Measurements from ENCODE around the gene EDAR.

EDAR gene

DNA sequence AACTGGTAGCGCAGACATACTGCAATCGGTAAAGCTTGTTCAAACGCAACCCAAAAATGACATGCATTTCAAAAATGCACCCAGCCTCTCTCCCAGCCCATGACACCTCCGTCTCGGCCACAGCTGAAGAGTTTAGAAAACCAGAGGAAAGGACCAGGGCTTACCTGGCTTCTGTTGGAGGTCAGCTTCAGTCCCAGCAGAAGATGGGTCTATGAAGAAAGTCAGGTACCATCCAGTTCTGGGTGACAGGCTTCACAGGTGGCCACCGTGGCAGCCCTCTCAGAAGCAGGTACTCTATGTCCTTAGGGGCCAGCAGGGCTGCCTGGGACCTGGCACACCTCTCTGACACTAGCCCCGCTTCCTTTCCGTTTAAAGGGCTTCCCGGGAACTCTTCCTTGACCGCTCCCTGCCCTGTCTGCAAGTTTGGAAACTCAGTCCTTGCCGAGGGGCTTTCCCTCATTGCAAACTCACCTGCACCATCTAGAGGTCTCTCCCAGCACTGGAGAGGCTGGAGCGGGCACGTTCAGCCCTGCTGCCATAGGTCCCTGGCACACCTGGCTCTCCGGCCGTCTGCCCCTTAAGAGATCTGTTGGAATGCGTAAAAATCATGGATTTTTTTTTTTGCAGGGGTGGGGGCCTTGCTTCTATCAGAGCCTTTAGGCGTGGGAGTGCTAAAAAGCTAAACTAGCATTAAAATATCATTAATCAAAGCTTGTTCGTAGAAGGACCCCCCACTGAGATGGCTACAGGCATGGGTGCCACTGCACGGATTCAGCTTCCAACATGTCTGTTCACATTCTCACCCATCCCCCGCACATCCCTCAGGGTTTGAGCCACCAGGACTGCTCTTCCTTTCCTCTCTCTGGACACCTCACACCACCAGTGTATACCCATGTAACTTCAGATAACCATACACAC is at the start of gene EDAR:
Gene EDAR, minus strand, starts transcription at position 425 of the 918 bp plus-strand sequence. CDS start 58,206 bp downstream, outside the sequence.
- no peak within 1 kb of the TSS for H2AFZ ChIP-seq (ENCODE audit: low read length, unreplicated experiment)
- no peak within 1 kb of the TSS for H3K27ac ChIP-seq (ENCODE audit: low read depth, low read length)
- no peaks in the 10 kb centered on the region for H3K36me3 ChIP-seq (ENCODE audit: insufficient read depth, low read length)
- no peaks in the 10 kb centered on the region for H3K4me1 ChIP-seq (ENCODE audit: control insufficient read depth, insufficient read depth, low read length, unreplicated experiment)
- H3K4me3 ChIP-seq (ENCODE audit: low read depth, low read length): no peak within 1 kb of the TSS
- H3K79me2 ChIP-seq (ENCODE audit: control insufficient read depth, insufficient read depth, low read length, unreplicated experiment): no peaks in the 10 kb centered on the region
- peaks cover 86% of the 10 kb centered on the region for H3K27me3 ChIP-seq (ENCODE audit: insufficient read depth, low read length)

DNA sequence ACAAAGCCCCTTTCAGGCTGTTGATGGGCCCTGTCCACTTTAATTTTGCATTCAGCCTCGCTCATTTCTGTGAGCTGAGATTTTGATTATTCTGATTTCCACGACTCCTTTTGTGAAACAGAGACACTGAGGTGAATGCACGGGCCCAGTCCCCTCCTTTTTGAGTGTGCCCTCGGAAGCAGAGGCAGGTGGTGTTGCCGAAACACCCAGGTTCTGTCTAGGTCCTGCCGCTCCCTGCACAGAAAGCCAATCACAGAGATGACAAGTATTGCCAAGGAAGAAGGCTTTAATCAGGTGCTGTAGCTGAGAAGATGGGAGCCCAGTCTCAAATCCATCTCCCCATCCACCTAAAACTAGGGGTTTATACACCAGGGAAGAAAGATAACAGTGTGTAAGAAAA is 44.2 kb upstream of the EDAR start:
- H3K4me3 ChIP-seq (ENCODE audit: low read depth, low read length): no peak overlapping the region
- no peaks in the 10 kb centered on the region for H3K36me3 ChIP-seq (ENCODE audit: insufficient read depth, low read length)

DNA sequence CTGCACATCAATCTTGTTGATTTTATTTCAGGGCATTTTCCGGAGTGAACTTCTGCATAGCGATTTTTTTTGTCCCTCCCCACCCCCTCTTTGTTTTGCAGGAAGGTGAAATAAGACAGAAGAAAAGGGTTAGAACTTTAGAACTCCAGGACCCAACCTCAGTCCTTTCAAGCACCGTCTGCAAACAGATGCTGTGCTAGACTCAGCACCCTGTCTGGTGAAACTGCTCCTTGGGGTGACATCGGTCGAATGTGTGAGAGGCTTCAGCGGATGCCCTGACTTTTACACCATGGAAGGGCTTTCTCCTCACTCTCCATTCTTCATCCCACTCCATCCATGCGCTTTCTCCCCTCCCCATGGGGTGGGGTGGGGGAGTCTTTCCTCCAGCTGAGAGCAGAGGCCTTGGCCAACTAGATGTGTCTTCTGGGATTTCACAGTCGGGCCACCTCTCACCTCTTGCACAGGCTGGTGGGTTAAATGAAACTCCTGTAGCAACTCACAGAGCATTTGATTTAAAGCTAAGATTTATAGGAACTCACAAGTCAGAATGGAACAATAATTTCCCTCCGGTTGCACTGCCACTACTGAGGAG is 43.3 kb upstream of the EDAR start:
- H3K4me3 ChIP-seq (ENCODE audit: low read depth, low read length): peak overlapping the region; percentile 72
- peaks cover 15% of the 10 kb centered on the region; the same call in 1 of the 2 replicates for H3K27me3 ChIP-seq (ENCODE audit: insufficient read depth, low read length)
- H3K36me3 ChIP-seq (ENCODE audit: insufficient read depth, low read length): no peaks in the 10 kb centered on the region
- no peak overlapping the region for H3K27ac ChIP-seq (ENCODE audit: low read depth, low read length)
- no peak overlapping the region for H2AFZ ChIP-seq (ENCODE audit: low read length, unreplicated experiment)
- H3K4me1 ChIP-seq (ENCODE audit: control insufficient read depth, insufficient read depth, low read length, unreplicated experiment): peaks cover 3% of the 10 kb centered on the region
- no peaks in the 10 kb centered on the region for H3K79me2 ChIP-seq (ENCODE audit: control insufficient read depth, insufficient read depth, low read length, unreplicated experiment)

More for the DNA sequence above, 44.2 kb upstream of the EDAR start:
- no peak overlapping the region for H2AFZ ChIP-seq (ENCODE audit: low read length, unreplicated experiment)
- no peaks in the 10 kb centered on the region for H3K79me2 ChIP-seq (ENCODE audit: control insufficient read depth, insufficient read depth, low read length, unreplicated experiment)
- H3K4me1 ChIP-seq (ENCODE audit: control insufficient read depth, insufficient read depth, low read length, unreplicated experiment): peaks cover 3% of the 10 kb centered on the region
- peaks cover 22% of the 10 kb centered on the region for H3K27me3 ChIP-seq (ENCODE audit: insufficient read depth, low read length)
- no peak overlapping the region for H3K27ac ChIP-seq (ENCODE audit: low read depth, low read length)

DNA sequence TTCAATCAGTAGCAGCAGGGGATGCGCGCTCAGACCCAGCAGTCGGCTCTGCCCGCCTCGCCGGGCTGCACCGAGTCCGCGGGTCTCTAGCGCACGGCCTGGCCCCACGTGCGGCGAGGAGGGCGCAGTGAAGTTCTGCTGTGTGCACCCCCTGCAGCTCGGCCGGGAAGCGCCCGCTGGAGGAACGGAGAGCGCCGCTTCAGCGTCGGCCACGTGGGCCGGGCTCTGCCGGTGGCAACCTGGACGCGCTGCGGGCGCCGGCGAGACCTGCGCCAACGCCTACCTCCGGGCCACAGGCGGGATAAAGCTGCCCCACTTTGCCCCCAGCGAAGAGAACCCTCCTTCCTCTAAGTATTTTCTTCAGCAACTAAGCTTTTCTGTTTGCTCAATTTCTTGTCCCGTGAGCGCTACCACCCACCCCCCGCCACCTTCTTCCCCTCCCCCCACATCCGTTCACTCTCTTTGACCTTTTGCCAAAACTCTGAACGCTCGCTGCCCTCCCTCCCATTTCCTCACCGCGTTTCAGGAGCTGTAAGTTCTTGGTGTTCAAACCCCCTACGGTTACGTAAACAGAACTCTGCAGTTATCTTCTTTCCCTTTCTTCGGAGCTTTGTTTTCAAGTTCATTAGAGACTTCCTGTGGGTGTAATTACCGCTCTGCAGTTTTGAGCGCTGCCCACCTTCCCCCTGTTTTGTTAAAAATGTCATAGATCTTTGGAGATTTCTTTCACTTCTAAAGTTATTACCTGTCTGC is 42.6 kb upstream of the EDAR start:
- Histone ChIP-seq H3K27ac (ENCODE audit: low read depth, low read length) (no peak overlapping the region), H3K79me2 (ENCODE audit: control insufficient read depth, insufficient read depth, low read length, unreplicated experiment) (no peaks in the 10 kb centered on the region), H3K36me3 (ENCODE audit: insufficient read depth, low read length) (no peaks in the 10 kb centered on the region), H3K27me3 (ENCODE audit: insufficient read depth, low read length) (peaks cover 13% of the 10 kb centered on the region; the same call in 1 of the 2 replicates), H2AFZ (ENCODE audit: low read length, unreplicated experiment) (peak overlapping the region; percentile 70), H3K4me3 (ENCODE audit: low read depth, low read length) (peak overlapping the region; percentile 72), H3K4me1 (ENCODE audit: control insufficient read depth, insufficient read depth, low read length, unreplicated experiment) (peaks cover 3% of the 10 kb centered on the region)

DNA sequence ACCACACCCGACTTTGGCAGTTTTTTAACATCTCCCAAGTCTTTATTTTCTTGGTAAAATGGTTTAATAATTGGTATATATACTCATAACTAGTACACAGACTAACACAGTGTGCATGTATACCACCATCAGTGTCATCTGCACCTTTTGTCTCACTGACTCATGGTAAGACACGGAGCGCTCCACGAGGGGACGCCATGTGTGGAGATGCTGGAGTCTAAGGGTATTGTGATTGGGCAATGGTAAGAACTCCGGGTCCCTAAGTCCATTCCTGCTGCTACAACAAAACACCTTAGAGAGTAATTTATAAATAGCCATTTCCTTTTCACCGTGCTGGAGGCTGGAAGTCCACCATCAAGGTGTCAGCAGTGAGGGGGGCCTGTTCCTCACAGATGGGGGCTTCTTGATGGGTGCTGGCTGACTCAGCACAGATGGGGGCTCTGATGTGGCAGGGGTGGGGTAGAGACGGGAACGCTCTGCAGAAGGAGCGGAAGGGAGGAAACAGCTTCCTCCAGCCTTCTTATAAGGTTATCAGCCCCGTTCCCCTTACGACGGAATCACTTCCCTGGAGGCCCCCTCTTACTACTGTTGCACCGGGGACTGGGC is 42.0 kb upstream of the EDAR start:
- Histone ChIP-seq H3K27me3 (ENCODE audit: insufficient read depth, low read length) (peaks cover 6% of the 10 kb centered on the region; the same call in 1 of the 2 replicates), H3K36me3 (ENCODE audit: insufficient read depth, low read length) (no peaks in the 10 kb centered on the region), H3K4me1 (ENCODE audit: control insufficient read depth, insufficient read depth, low read length, unreplicated experiment) (peaks cover 3% of the 10 kb centered on the region), H3K79me2 (ENCODE audit: control insufficient read depth, insufficient read depth, low read length, unreplicated experiment) (no peaks in the 10 kb centered on the region), H2AFZ (ENCODE audit: low read length, unreplicated experiment) (no peak overlapping the region), H3K27ac (ENCODE audit: low read depth, low read length) (no peak overlapping the region), H3K4me3 (ENCODE audit: low read depth, low read length) (peak overlapping the region; percentile 72)

DNA sequence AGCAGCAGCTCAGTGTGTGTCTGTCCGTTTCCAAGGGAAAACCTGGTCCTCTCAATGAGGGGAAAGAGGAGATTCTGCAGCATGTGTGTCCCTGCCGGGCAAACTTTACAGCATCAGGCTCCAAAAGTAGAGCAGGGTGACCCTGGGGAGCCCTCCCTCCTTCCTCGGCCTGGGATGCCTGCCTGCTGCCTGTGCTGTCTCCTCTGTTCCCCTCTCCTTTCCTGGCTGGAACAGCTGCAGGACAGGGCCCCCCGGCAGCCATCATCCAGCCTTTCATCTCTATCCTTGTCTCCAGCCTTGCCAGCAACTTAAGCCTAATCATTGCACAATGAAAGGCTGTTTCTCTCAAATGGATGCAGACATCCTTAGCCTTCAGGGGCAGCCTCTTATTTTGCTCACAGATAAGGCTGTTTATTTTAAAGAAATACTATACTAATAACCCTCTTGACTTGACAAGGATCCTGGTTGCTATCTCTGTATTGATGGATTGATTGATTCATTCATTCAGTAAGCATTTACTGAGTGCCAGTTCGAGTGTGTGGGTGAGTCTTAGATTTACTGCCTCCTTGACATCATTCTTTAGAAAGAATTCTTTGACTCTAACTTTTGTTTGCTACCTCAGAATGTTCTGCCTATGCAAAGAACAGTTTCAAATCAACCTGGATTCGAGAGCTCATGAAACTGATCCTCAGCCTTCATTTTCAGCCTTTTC is 40.6 kb upstream of the EDAR start:
- no peak overlapping the region for H3K27ac ChIP-seq (ENCODE audit: low read depth, low read length)
- H2AFZ ChIP-seq (ENCODE audit: low read length, unreplicated experiment): no peak overlapping the region
- H3K4me3 ChIP-seq (ENCODE audit: low read depth, low read length): no peak overlapping the region
- peaks cover 3% of the 10 kb centered on the region for H3K4me1 ChIP-seq (ENCODE audit: control insufficient read depth, insufficient read depth, low read length, unreplicated experiment)
- peaks cover 10% of the 10 kb centered on the region for H3K27me3 ChIP-seq (ENCODE audit: insufficient read depth, low read length)
- H3K36me3 ChIP-seq (ENCODE audit: insufficient read depth, low read length): no peaks in the 10 kb centered on the region
- no peaks in the 10 kb centered on the region for H3K79me2 ChIP-seq (ENCODE audit: control insufficient read depth, insufficient read depth, low read length, unreplicated experiment)

DNA sequence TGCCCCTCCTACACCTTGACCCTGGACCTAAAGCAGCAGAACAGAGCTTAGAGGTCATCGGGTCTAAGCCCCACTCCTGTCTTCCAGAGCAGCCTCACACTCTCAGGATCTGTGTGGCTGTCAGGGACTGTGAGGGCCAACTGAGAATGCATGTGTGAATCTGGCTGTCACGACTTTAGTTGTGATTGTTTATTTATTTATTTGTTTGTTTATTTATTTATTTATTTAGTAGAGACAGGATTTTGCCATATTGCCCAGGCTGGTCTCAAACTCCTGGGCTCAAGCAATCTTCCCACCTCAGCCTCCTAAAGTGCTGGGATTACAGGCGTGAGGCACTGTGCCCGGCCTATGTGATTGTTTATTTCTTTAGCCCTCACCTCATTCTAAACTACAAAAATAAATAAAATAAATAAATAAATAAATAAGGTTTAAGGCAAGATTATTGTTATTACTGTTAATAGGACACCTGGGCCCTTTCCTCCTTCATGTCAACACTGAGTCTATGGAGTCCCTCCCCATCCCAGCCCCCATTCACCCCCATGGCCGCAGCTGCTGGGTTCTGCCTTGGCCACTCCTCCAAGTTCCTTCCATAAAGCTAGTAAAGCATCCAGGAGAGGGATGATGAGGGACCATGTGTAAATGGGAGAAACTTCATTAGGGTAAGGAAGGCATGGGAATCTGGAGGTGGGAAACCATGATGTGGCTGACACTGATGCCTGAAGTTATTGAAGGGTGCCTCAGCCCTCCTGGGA is 39.9 kb upstream of the EDAR start:
- no peaks in the 10 kb centered on the region for H3K36me3 ChIP-seq (ENCODE audit: insufficient read depth, low read length)
- H3K4me3 ChIP-seq (ENCODE audit: low read depth, low read length): no peak overlapping the region
- peaks cover 15% of the 10 kb centered on the region for H3K27me3 ChIP-seq (ENCODE audit: insufficient read depth, low read length)
- H3K4me1 ChIP-seq (ENCODE audit: control insufficient read depth, insufficient read depth, low read length, unreplicated experiment): peaks cover 3% of the 10 kb centered on the region
- no peak overlapping the region for H2AFZ ChIP-seq (ENCODE audit: low read length, unreplicated experiment)
- no peak overlapping the region for H3K27ac ChIP-seq (ENCODE audit: low read depth, low read length)
- H3K79me2 ChIP-seq (ENCODE audit: control insufficient read depth, insufficient read depth, low read length, unreplicated experiment): no peaks in the 10 kb centered on the region

DNA sequence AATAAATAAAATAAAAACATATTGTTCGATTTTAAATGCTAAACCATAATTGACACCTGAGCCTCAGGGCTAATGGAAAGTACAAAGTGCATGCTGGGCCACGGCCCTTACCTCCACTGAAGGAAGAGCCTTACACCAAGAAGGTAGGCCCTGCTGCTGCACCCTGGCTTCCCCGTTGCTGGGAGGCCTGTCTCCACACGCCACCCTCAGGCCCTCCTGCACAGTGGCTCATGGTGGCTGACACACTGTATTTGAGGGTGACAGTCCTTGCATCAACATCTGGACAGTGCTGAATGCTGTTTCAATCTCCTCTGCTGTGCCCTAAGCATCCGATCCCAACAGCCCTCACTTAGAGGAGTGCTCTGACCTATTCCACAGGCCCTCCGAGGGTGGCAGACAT is 39.3 kb upstream of the EDAR start:
- H3K36me3 ChIP-seq (ENCODE audit: insufficient read depth, low read length): no peaks in the 10 kb centered on the region
- peaks cover 15% of the 10 kb centered on the region for H3K27me3 ChIP-seq (ENCODE audit: insufficient read depth, low read length)
- no peak overlapping the region for H3K27ac ChIP-seq (ENCODE audit: low read depth, low read length)
- peaks cover 3% of the 10 kb centered on the region for H3K4me1 ChIP-seq (ENCODE audit: control insufficient read depth, insufficient read depth, low read length, unreplicated experiment)
- no peak overlapping the region for H2AFZ ChIP-seq (ENCODE audit: low read length, unreplicated experiment)
- H3K79me2 ChIP-seq (ENCODE audit: control insufficient read depth, insufficient read depth, low read length, unreplicated experiment): no peaks in the 10 kb centered on the region
- H3K4me3 ChIP-seq (ENCODE audit: low read depth, low read length): no peak overlapping the region

DNA sequence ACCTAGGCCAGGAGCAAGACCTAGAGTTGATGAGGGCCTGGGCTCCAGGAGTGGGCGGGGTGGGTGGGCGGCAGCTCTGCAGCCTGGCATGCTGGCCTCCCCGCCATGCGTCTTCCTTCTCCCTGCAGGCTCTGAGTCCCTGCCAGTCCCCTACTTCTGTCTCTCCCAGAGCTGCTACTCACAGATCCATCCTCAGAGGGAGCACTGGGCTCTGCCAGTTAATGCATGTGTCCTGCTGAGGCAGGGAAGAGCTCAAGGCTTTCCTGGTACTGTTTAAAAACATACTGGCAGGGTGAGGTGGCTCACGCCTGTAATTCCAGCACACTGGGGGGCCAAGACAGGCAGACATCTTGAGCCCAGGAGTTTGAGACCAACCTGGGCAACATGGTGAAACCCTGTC is 38.7 kb upstream of the EDAR start:
- Histone ChIP-seq H2AFZ (ENCODE audit: low read length, unreplicated experiment) (no peak overlapping the region), H3K36me3 (ENCODE audit: insufficient read depth, low read length) (no peaks in the 10 kb centered on the region), H3K4me1 (ENCODE audit: control insufficient read depth, insufficient read depth, low read length, unreplicated experiment) (peaks cover 3% of the 10 kb centered on the region), H3K79me2 (ENCODE audit: control insufficient read depth, insufficient read depth, low read length, unreplicated experiment) (no peaks in the 10 kb centered on the region), H3K27ac (ENCODE audit: low read depth, low read length) (no peak overlapping the region), H3K4me3 (ENCODE audit: low read depth, low read length) (no peak overlapping the region), H3K27me3 (ENCODE audit: insufficient read depth, low read length) (peaks cover 15% of the 10 kb centered on the region)
